ENCODE data around the gene SCAMP3.
"Not testable (repeated sequence)": the region's sequence is repeated elsewhere in the genome, so short reads cannot be mapped to it uniquely, and the experiment has no call there.

The SCAMP3 gene

GRCh38 chr1:155232001-155232978 lies 29.9 kb downstream of the SCAMP3 start:
- H2BK12ac ChIP-seq (ENCODE audit: low read length); H3K79me1 ChIP-seq (ENCODE audit: low read length); H3K79me2 ChIP-seq (ENCODE audit: control insufficient read depth, insufficient read depth, low read length, poor library complexity); H3K4ac ChIP-seq (ENCODE audit: low read depth, low read length); H3K4me1 ChIP-seq (ENCODE audit: control insufficient read depth in 1 of 2, insufficient read depth in 2 of 2, low read length in 2 of 2); H3K4me2 ChIP-seq (ENCODE audit: low read length); H3K4me3 ChIP-seq (ENCODE audit: low read depth, low read length); H4K8ac ChIP-seq (ENCODE audit: low read depth, low read length); H4K12ac ChIP-seq (ENCODE audit: low read depth, low read length); H3K9me3 ChIP-seq (ENCODE audit: insufficient read depth, low read depth, low read length); H3K18ac ChIP-seq (ENCODE audit: low read length); H2BK5ac ChIP-seq (ENCODE audit: low read depth, low read length, poor library complexity); H4K91ac ChIP-seq (ENCODE audit: low read depth, low read length); H3K23ac ChIP-seq (ENCODE audit: low read length); H3K9ac ChIP-seq (ENCODE audit: low read length); H2AFZ ChIP-seq (ENCODE audit: insufficient read depth, low read length, poor library complexity); H3K27ac ChIP-seq (ENCODE audit: low read depth, low read length); H3K27me3 ChIP-seq (ENCODE audit: insufficient read depth, low read length): not testable (repeated sequence)
- peak overlapping the region; percentile 71 for H2AK5ac ChIP-seq (ENCODE audit: low read length)
- peak overlapping the region; percentile 46 for H3K14ac ChIP-seq (ENCODE audit: low read length)
- H2BK120ac ChIP-seq (ENCODE audit: insufficient read depth, low read length, poor library complexity): peak overlapping the region; percentile 24
- DNase-seq: peak in 1 of 2 donors; percentile 40
- WGBS (ENCODE audit: extremely low coverage, insufficient coverage, insufficient read length): no CpG with 5 or more reads among the region's 13 CpGs
- H3K36me3 ChIP-seq (ENCODE audit: control insufficient read depth in 1 of 2, insufficient read depth in 2 of 2, low read length in 2 of 2): peaks cover 9 to 11% of the 10 kb centered on the region in 2 experiments

- H2BK120ac ChIP-seq (ENCODE audit: insufficient read depth, low read length, poor library complexity); H3K27ac ChIP-seq (ENCODE audit: low read depth, low read length); H2AFZ ChIP-seq (ENCODE audit: insufficient read depth, low read length, poor library complexity); H3K9me3 ChIP-seq (ENCODE audit: insufficient read depth, low read depth, low read length); H3K4me2 ChIP-seq (ENCODE audit: low read length); H4K12ac ChIP-seq (ENCODE audit: low read depth, low read length); H3K36me3 ChIP-seq (ENCODE audit: control insufficient read depth in 1 of 2, insufficient read depth in 2 of 2, low read length in 2 of 2); H4K8ac ChIP-seq (ENCODE audit: low read depth, low read length); H3K27me3 ChIP-seq (ENCODE audit: insufficient read depth, low read length); H3K9ac ChIP-seq (ENCODE audit: low read length); H3K4me1 ChIP-seq (ENCODE audit: control insufficient read depth in 1 of 2, insufficient read depth in 2 of 2, low read length in 2 of 2); H2BK5ac ChIP-seq (ENCODE audit: low read depth, low read length, poor library complexity); DNase-seq; H3K4me3 ChIP-seq (ENCODE audit: low read depth, low read length); H3K4ac ChIP-seq (ENCODE audit: low read depth, low read length); H3K14ac ChIP-seq (ENCODE audit: low read length); H4K91ac ChIP-seq (ENCODE audit: low read depth, low read length); H2BK12ac ChIP-seq (ENCODE audit: low read length); H3K79me2 ChIP-seq (ENCODE audit: control insufficient read depth, insufficient read depth, low read length, poor library complexity); H3K18ac ChIP-seq (ENCODE audit: low read length); H3K23ac ChIP-seq (ENCODE audit: low read length); H2AK5ac ChIP-seq (ENCODE audit: low read length): not testable (repeated sequence)
- H3K79me1 ChIP-seq (ENCODE audit: low read length): peaks cover 14% of the 10 kb centered on the region
- no CpG with 5 or more reads among the region's 3 CpGs for WGBS (ENCODE audit: extremely low coverage, insufficient coverage, insufficient read length)
Measured at GRCh38 chr1:155231302-155231701, 30.9 kb downstream of the SCAMP3 start.

- Histone ChIP-seq H2AFZ (ENCODE audit: insufficient read depth, low read length, poor library complexity) (peak overlapping the region; percentile 34), H3K14ac (ENCODE audit: low read length) (peak overlapping the region; percentile 71), H3K4me3 (ENCODE audit: low read depth, low read length) (no peak overlapping the region), H2AK5ac (ENCODE audit: low read length) (peak overlapping the region; percentile 33), H4K12ac (ENCODE audit: low read depth, low read length) (peak overlapping the region; percentile 85), H3K27me3 (ENCODE audit: insufficient read depth, low read length) (no peaks in the 10 kb centered on the region), H3K27ac (ENCODE audit: low read depth, low read length) (peak overlapping the region; percentile 79), H4K91ac (ENCODE audit: low read depth, low read length) (peak overlapping the region; percentile 83), H2BK12ac (ENCODE audit: low read length) (peak overlapping the region; percentile 9), H3K36me3 (ENCODE audit: control insufficient read depth in 1 of 2, insufficient read depth in 2 of 2, low read length in 2 of 2) (no peaks in the 10 kb centered on the region), H3K9me3 (ENCODE audit: insufficient read depth, low read depth, low read length) (no peaks in the 10 kb centered on the region), H2BK5ac (ENCODE audit: low read depth, low read length, poor library complexity) (peak overlapping the region; percentile 38), H3K23ac (ENCODE audit: low read length) (no peak overlapping the region), H3K9ac (ENCODE audit: low read length) (peak overlapping the region; percentile 11), H3K79me2 (ENCODE audit: control insufficient read depth, insufficient read depth, low read length, poor library complexity) (peaks cover 9% of the 10 kb centered on the region), H3K79me1 (ENCODE audit: low read length) (peaks cover 31% of the 10 kb centered on the region), H4K8ac (ENCODE audit: low read depth, low read length) (peak overlapping the region; percentile 91), H3K4me2 (ENCODE audit: low read length) (peak overlapping the region; percentile 85), H3K4me1 (ENCODE audit: control insufficient read depth in 1 of 2, insufficient read depth in 2 of 2, low read length in 2 of 2) (peaks cover 18 to 26% of the 10 kb centered on the region in 2 experiments), H3K4ac (ENCODE audit: low read depth, low read length) (peak overlapping the region; percentile 41), H3K18ac (ENCODE audit: low read length) (peak overlapping the region; percentile 53), H2BK120ac (ENCODE audit: insufficient read depth, low read length, poor library complexity) (no peak overlapping the region)
- no CpG with 5 or more reads among the region's 9 CpGs for WGBS (ENCODE audit: extremely low coverage, insufficient coverage, insufficient read length)
- DNase-seq: no peak
Measured at GRCh38 chr1:155228096-155228427, 34.1 kb downstream of the SCAMP3 start.

GRCh38 chr1:155227261-155228095 lies 34.7 kb downstream of the SCAMP3 start:
- peak overlapping the region; percentile 9 for H2BK12ac ChIP-seq (ENCODE audit: low read length)
- H2AFZ ChIP-seq (ENCODE audit: insufficient read depth, low read length, poor library complexity): peak overlapping the region; percentile 34
- peak overlapping the region; percentile 83 for H4K91ac ChIP-seq (ENCODE audit: low read depth, low read length)
- peak overlapping the region; percentile 79 for H3K27ac ChIP-seq (ENCODE audit: low read depth, low read length)
- H3K4me1 ChIP-seq (ENCODE audit: control insufficient read depth in 1 of 2, insufficient read depth in 2 of 2, low read length in 2 of 2): peaks cover 16 to 26% of the 10 kb centered on the region in 2 experiments
- H3K4me3 ChIP-seq (ENCODE audit: low read depth, low read length): peak overlapping the region; percentile 66
- H3K9me3 ChIP-seq (ENCODE audit: insufficient read depth, low read depth, low read length): no peaks in the 10 kb centered on the region
- H3K4ac ChIP-seq (ENCODE audit: low read depth, low read length): peak overlapping the region; percentile 41
- H3K9ac ChIP-seq (ENCODE audit: low read length): peak overlapping the region; percentile 88
- H3K27me3 ChIP-seq (ENCODE audit: insufficient read depth, low read length): no peaks in the 10 kb centered on the region
- peak overlapping the region; percentile 53 for H3K18ac ChIP-seq (ENCODE audit: low read length)
- peak overlapping the region; percentile 67 for H2BK120ac ChIP-seq (ENCODE audit: insufficient read depth, low read length, poor library complexity)
- H3K14ac ChIP-seq (ENCODE audit: low read length): peak overlapping the region; percentile 71
- H2AK5ac ChIP-seq (ENCODE audit: low read length): peak overlapping the region; percentile 33
- no peak overlapping the region for H3K23ac ChIP-seq (ENCODE audit: low read length)
- peaks cover 31% of the 10 kb centered on the region for H3K79me1 ChIP-seq (ENCODE audit: low read length)
- peak overlapping the region; percentile 91 for H4K8ac ChIP-seq (ENCODE audit: low read depth, low read length)
- H4K12ac ChIP-seq (ENCODE audit: low read depth, low read length): peak overlapping the region; percentile 85
- no peaks in the 10 kb centered on the region for H3K36me3 ChIP-seq (ENCODE audit: control insufficient read depth in 1 of 2, insufficient read depth in 2 of 2, low read length in 2 of 2)
- WGBS (ENCODE audit: extremely low coverage, insufficient coverage, insufficient read length): no CpG with 5 or more reads among the region's 42 CpGs
- peaks cover 9% of the 10 kb centered on the region for H3K79me2 ChIP-seq (ENCODE audit: control insufficient read depth, insufficient read depth, low read length, poor library complexity)
- H2BK5ac ChIP-seq (ENCODE audit: low read depth, low read length, poor library complexity): peak overlapping the region; percentile 38
- peak overlapping the region; percentile 96 for H3K4me2 ChIP-seq (ENCODE audit: low read length)
- DNase-seq: peak; percentile 97 to 99

Data from trophoblast cell (in vitro differentiated cells and primary cell).